ENCODE results near the gene CLSTN2.

CLSTN2 gene

GRCh38 chr3:140073278-140074045 is 138.5 kb downstream of the CLSTN2 start:
- no peak overlapping the region for H3K27ac ChIP-seq
- no peaks in the 10 kb centered on the region for H3K27me3 ChIP-seq (ENCODE audit: insufficient read depth, low read depth, severe bottlenecking)
- DNase-seq: no peak
- H3K4me3 ChIP-seq (ENCODE audit: low read depth, low read length): no peak overlapping the region
- H3K9me3 ChIP-seq (ENCODE audit: severe bottlenecking): no peaks in the 10 kb centered on the region
- no peaks in the 10 kb centered on the region for H3K36me3 ChIP-seq
- TF ChIP-seq CTCF (IDR thresholded peaks at IDR 0.05; ENCODE audit: low read depth, low read length): no peak

- Histone ChIP-seq H3K36me3 (no peaks in the 10 kb centered on the region), H3K4me3 (ENCODE audit: low read depth, low read length) (no peak overlapping the region), H3K9me3 (ENCODE audit: severe bottlenecking) (no peaks in the 10 kb centered on the region), H3K27ac (no peak overlapping the region), H3K27me3 (ENCODE audit: insufficient read depth, low read depth, severe bottlenecking) (no peaks in the 10 kb centered on the region)
- no peak for DNase-seq
- no peak for TF ChIP-seq CTCF (IDR thresholded peaks at IDR 0.05; ENCODE audit: low read depth, low read length)
Observed at GRCh38 chr3:140076552-140076951, 141.6 kb downstream of the CLSTN2 start.

- H3K27ac ChIP-seq: no peak overlapping the region
- H3K36me3 ChIP-seq: no peaks in the 10 kb centered on the region
- TF ChIP-seq CTCF (IDR thresholded peaks at IDR 0.05; ENCODE audit: low read depth, low read length): no peak
- no peaks in the 10 kb centered on the region for H3K27me3 ChIP-seq (ENCODE audit: insufficient read depth, low read depth, severe bottlenecking)
- DNase-seq: no peak
- no peak overlapping the region for H3K4me3 ChIP-seq (ENCODE audit: low read depth, low read length)
- H3K9me3 ChIP-seq (ENCODE audit: severe bottlenecking): no peaks in the 10 kb centered on the region
Observed at GRCh38 chr3:140077406-140077805, 142.4 kb downstream of the CLSTN2 start.

GRCh38 chr3:140078343-140078742 is 143.4 kb downstream of the CLSTN2 start:
- no peak for TF ChIP-seq CTCF (IDR thresholded peaks at IDR 0.05; ENCODE audit: low read depth, low read length)
- H3K4me3 ChIP-seq (ENCODE audit: low read depth, low read length): no peak overlapping the region
- no peak for DNase-seq
- H3K9me3 ChIP-seq (ENCODE audit: severe bottlenecking): no peaks in the 10 kb centered on the region
- no peak overlapping the region for H3K27ac ChIP-seq
- no peaks in the 10 kb centered on the region for H3K27me3 ChIP-seq (ENCODE audit: insufficient read depth, low read depth, severe bottlenecking)
- no peaks in the 10 kb centered on the region for H3K36me3 ChIP-seq

GRCh38 chr3:140078940-140079339 is 144.0 kb downstream of the CLSTN2 start:
- Histone ChIP-seq H3K4me3 (ENCODE audit: low read depth, low read length) (no peak overlapping the region), H3K36me3 (no peaks in the 10 kb centered on the region), H3K27ac (no peak overlapping the region), H3K27me3 (ENCODE audit: insufficient read depth, low read depth, severe bottlenecking) (no peaks in the 10 kb centered on the region), H3K9me3 (ENCODE audit: severe bottlenecking) (no peaks in the 10 kb centered on the region)
- TF ChIP-seq CTCF (IDR thresholded peaks at IDR 0.05; ENCODE audit: low read depth, low read length): no peak
- no peak for DNase-seq

- TF ChIP-seq CTCF (IDR thresholded peaks at IDR 0.05; ENCODE audit: low read depth, low read length): no peak
- DNase-seq: no peak
- Histone ChIP-seq H3K36me3 (no peaks in the 10 kb centered on the region), H3K9me3 (ENCODE audit: severe bottlenecking) (no peaks in the 10 kb centered on the region), H3K27me3 (ENCODE audit: insufficient read depth, low read depth, severe bottlenecking) (no peaks in the 10 kb centered on the region), H3K4me3 (ENCODE audit: low read depth, low read length) (no peak overlapping the region), H3K27ac (no peak overlapping the region)
Observed at GRCh38 chr3:140081887-140082286, 146.9 kb downstream of the CLSTN2 start.

Measured in WERI-Rb-1 (cell line).